Activated CD8-positive, alpha-beta memory T cell treated with anti-CD3 and anti-CD28 coated beads for 24 hours (primary cell): Measurements from ENCODE around the gene ASCC3.

Experiments used
- DNase-seq: peaks from one replicate; pipeline ENCODE4 v3.0.0-alpha.2; 2020

The ASCC3 gene

GRCh38 chr6:100565439-100566104 lies 315.6 kb downstream of the ASCC3 start:
- DNase-seq, result no peak

GRCh38 chr6:100559859-100560258 lies 321.3 kb downstream of the ASCC3 start:
- no peak for DNase-seq

DNA sequence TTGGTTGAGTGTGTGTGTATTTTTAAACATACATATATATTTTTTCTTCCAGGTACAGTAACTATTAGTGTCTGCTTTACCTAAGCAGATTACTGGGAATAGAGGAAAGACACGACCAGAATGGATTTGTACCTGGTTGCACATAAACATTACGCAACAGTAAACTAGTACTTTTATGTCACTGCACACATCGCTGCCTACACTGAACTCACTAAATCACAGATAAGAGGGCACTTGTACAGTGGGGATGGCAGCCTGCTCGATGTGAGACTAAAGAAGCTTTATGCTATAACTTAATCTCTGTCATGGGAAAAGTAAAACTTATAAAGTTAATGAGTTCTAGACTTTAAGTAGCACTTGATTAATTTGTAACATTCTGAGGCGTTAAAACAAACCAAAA lies 326.9 kb downstream of the ASCC3 start:
- no peak for DNase-seq

DNA sequence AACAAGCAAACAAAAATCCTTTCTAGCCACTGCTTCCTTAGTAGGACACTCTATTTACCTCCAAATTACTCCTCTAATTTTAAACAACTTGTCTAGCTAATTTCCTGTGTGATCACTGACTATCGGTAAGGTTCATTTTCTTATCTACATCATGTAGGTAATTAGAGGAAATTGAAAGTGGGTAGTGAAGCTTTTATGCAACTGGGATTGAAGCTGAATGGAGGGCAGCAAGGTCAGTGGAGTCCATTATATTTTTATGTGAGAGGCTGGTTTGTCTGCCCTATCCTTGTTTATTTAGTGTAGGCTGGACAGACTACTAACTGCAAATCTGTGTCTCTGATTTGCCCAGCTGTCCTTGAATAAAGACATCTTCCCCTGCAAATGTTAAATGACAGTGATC lies 327.9 kb downstream of the ASCC3 start:
- DNase-seq, result no peak

- DNase-seq, result no peak
These were observed 331.5 kb downstream of the ASCC3 start for GRCh38 chr6:100549406-100550167.

- DNase-seq, result no peak
These were observed 343.0 kb downstream of the ASCC3 start for GRCh38 chr6:100538086-100538485.

DNA sequence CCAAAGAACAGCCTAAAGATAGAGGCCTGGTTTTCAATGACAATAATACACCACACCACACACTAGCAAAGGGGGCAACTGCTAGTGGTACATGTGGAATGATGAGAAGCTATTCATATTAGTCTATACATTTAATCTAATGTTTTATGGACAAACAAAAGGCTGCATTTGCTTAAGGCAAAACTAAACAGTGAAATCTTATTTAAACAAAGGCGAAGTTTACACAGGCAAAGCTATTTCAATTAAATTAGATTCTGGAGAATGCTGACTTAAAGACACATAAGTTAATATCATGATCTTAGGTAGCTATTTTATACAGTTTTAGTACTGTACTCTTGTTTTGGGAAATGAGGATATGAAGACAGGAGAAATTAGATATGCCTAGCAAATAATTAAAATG lies 362.5 kb downstream of the ASCC3 start:
- no peak for DNase-seq

GRCh38 chr6:100517633-100518032 lies 363.5 kb downstream of the ASCC3 start:
- DNase-seq, result no peak

GRCh38 chr6:100517106-100517505 lies 364.0 kb downstream of the ASCC3 start:
- no peak for DNase-seq

DNA sequence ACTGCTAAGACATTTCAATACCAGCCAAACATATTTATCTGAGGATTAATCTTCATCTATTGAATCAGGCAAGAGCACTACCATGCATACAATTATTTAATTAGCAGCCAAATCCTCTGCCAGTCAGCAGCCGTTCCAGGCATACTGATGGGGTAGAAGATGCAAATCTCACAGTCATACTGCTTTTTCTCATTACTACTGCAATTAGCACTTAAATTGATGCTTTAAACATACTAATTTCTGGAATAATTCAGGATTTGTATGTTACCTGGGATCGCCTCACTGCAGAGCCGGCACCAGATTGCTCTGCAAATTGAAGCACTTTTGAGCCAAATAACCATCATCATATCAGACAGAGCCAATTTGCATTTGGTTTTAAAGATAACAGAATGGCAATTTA lies 366.5 kb downstream of the ASCC3 start:
- no peak for DNase-seq

DNA sequence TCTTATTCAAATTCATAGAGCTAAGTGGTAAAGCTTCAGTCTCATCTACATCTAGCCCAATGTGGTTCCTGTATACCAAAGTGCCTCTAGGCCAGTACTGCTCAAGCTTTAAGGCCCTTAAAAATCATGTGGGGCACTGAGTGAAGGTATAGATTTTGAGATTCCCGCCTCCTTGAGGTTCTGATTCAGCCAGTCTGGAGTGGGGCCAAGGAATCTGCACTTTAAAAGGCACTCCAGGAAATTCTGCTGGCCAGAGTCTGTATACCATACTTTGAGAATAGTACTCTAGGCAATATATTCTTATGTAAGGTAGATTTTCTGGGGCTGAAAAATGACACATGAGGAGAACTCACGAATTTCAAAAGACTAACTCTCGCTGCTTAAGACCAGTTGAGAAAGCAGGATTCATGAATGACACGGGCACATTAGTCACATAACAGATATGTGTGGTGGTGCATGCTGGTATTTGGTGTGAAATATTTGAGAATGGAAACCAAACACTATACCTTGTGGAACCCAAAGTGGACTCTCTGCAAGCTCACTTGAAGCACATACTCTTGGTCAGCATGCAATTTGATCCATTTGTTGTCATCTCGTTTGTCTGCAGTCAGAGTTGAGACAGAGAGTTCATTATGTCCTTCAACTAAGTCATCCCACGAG lies 368.8 kb downstream of the ASCC3 start:
- DNase-seq, result no peak

DNA sequence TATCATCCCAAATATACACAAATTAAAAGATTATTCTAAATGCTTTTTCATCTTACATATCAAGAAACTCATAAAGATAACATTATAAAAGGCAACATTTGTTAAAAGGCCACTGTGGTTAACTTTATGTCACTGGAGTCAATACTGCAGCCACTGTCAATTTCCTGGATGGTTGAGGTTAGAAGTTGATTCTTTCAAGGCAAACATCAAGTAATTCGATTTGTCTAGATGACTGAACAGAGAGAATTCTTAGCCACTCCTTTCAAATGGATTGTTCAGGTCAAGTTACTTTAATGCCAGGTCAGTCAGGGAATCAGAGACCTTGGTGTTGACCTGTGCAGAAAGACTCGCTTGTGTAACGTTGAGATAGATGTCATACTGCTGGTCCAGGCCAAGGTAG lies 372.0 kb downstream of the ASCC3 start:
- DNase-seq, result no peak

DNA sequence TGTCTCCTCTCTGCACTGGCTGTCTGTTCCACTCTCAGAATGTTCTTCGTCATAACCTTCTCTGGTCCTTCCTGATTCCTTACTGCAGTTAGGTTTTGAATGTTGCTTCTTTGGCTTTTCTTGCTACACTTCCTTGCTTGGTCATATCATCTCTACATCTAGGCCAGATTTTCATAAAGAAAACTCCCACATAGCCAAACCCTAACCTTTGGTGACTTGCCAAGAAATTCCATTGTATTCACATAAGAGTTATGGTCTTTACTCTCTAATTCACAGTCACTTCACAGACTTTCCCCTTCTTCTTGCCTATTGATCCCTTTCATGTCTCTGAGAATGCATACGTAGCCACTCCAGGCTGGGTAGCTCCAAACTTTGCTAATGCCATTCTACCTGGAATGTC lies 374.5 kb downstream of the ASCC3 start:
- no peak for DNase-seq

- DNase-seq, result no peak
These were observed 376.1 kb downstream of the ASCC3 start for GRCh38 chr6:100504786-100505737.

- no peak for DNase-seq
These were observed 378.0 kb downstream of the ASCC3 start for GRCh38 chr6:100503043-100503705.

DNA sequence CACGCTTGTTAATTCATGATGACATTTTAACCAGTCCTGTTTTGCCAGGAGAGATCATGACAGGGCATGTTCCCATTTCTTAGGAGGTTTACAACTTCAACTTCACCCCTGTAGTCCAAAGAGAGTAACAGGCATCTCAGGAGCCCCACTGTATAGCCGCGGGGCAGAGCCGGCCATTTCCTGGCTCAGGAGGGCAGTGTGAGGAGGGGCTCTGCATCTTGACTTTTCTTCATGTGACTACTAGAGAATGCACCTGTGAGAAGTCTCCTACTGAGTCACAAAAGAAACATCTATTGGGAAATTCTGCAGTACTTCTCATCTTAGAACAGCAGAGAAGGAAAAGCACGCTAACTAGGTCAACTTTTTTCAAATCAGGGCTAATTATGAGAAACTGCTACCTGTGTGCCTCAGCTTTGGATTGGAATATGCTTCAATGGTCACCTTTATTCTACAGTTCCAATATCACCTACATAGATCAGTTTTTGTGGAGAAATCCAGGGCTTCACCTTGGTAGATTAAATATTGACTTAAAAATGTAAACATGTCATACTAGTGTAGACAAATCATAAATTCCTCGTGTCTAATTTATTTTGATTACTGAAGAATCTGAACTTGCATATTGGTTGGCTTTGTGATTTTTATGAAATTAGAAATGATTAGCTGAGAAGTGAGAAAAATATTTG lies 387.8 kb downstream of the ASCC3 start:
- DNase-seq, result no peak

DNA sequence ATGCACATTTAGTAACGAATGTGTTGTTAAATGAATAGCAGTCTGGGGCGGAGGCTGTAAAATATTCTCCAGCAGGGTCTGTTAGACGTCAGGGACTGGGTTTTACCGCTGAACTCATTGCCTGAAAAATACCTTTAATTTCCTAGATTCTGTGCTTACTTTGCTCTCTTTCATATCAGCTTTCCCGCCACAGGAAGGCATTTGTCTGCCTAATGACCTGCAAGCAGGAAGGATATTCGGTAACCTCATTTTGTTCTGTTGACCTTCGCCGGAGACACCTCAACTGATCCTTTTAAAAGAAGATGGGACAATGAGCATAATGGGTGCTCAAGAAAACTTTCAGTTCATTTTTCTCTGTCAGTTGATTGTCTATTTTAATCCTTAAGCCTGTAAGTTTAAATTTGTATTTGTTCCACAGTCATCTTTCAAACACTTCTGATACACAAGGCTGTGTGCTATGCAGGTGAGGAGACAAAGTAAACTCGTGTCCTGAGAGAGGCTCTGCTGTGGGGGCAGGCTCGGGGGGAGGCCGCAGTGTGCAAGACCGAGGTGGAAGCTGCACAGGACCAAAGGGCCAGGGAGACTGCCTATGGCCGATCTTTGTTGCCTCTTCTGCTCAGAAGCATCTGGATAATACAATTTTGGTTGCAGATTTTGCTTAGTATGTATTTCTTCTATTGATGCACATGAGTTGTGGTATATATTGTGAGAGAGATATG lies 389.0 kb downstream of the ASCC3 start:
- no peak for DNase-seq

- DNase-seq, result no peak
These were observed 391.1 kb downstream of the ASCC3 start for GRCh38 chr6:100490065-100490464.

- no peak for DNase-seq
These were observed 392.9 kb downstream of the ASCC3 start for GRCh38 chr6:100488244-100488643.

GRCh38 chr6:100487638-100488037 lies 393.5 kb downstream of the ASCC3 start:
- DNase-seq, result no peak

DNA sequence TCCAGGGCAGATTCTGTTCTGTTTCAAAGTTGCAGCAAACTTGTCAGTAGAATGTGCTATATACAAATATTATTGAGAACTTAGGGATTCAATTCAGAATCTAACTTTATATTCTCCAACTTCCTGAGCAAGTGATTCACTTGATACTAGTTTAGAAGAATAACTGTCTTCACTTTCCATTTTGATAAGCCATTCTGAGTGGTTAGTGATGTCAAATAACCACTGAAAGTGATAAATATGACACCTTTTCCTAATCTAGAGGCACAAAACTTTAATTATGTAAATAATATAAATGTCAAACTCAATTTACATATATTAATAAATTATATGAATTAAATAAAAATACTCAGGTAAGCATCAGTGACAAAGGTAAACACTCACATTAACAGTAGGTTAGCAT lies 395.9 kb downstream of the ASCC3 start:
- DNase-seq, result no peak
